ENCODE data around the gene VAV3.

GRCh38 chr1:107681001-107681479 lies 283.9 kb downstream of the VAV3 start:
- TF ChIP-seq CTCF (IDR thresholded peaks at IDR 0.05; ENCODE audit: low read depth, low read length, poor library complexity, severe bottlenecking) (no peak), EZH2phosphoT487 (IDR thresholded peaks at IDR 0.05; ENCODE audit: borderline replicate concordance, low read length) (no peak)
